Thyroid gland (tissue), 4 donors: Measurements from ENCODE around the gene OAS2. TPM values are rescaled to one million over a fixed set of nuclear protein-coding genes. Genes with fewer than 3 reads are reported as not detected.

Experiments
- DNase-seq, 2 donors: peaks; one replicate each; pipeline ENCODE4 v3.0.0-alpha.2; 2019
- H3K27ac ChIP-seq, 3 donors: fragments of 200-600 bp; sonication (generic); 1 replicate in 2 of 3; 2 replicates in 1 of 3; pipeline ENCODE4 v1.5.1; 2016 to 2019; ENCODE audit warnings: mild to moderate bottlenecking in 1 of 3, moderate library complexity in 1 of 3
- H3K27me3 ChIP-seq: fragments of 200-600 bp; sonication (generic); one replicate; pipeline ENCODE4 v1.5.1; 2019
- H3K36me3 ChIP-seq, 2 donors: fragments of 200-600 bp; sonication (generic); one replicate each; pipeline ENCODE4 v1.5.1; 2016 to 2019
- H3K4me1 ChIP-seq, 2 donors: fragments of 200-600 bp; sonication (generic); one replicate each; pipeline ENCODE4 v1.5.1; 2017 to 2019
- H3K4me3 ChIP-seq, 3 donors: fragments of 200-600 bp; sonication (generic); replicated peaks in 1 of 3; 1 replicate in 2 of 3; 2 replicates in 1 of 3; pipeline ENCODE4 v1.5.1; 2016; ENCODE audit warnings: mild to moderate bottlenecking in 1 of 3
- H3K9me3 ChIP-seq: fragments of 200-600 bp; sonication (generic); one replicate; pipeline ENCODE4 v1.5.1; 2017
- CTCF ChIP-seq, 6 experiments: fragments of 200-600 bp in 3 of 6; fragments of 450-650 bp in 3 of 6; sonication (generic) in 3 of 6; IDR thresholded peaks; one replicate each; pipeline ENCODE4 v1.5.1; 2016 to 2019; ENCODE audit warnings: antibody characterized with exemption in 6 of 6, mild to moderate bottlenecking in 2 of 6, inconsistent platforms in 1 of 6, moderate library complexity in 1 of 6
- POLR2A ChIP-seq, 2 donors: fragments of 450-650 bp; IDR thresholded peaks; one replicate each; pipeline ENCODE4 v1.6.1; 2017; ENCODE audit warnings: antibody characterized with exemption in 2 of 2, mild to moderate bottlenecking in 2 of 2, moderate library complexity in 1 of 2
- WGBS, 2 donors: methylation state at CpG; one replicate each; pipeline ENCODE4 v1.1.5; 2017; 5-methylcytosine and 5-hydroxymethylcytosine counted together
- intact Hi-C: fragments of 100-400 bp; cut with DNase I; formaldehyde crosslinking; loops from one replicate; pipeline ENCODE4 v1.15.1; 2023
- total RNA-seq, 4 donors: library from RNA; depleted of rRNA; stranded (reverse); fragments of >200 nt; gene quantifications; one replicate each; pipeline ENCODE4 v1.2.3, GENCODE V29; 2016

The OAS2 gene
- total RNA-seq, 4 donors from 2014 or later, result 2.7 to 9.1 (median 6.0) TPM

- Histone ChIP-seq H3K36me3 (peaks cover 0 to 7% of the 10 kb centered on the region in 2 donors), H3K27ac (no peak overlapping the region), H3K4me3 (no peak overlapping the region), H3K4me1 (no peaks in the 10 kb centered on the region), H3K9me3 (no peaks in the 10 kb centered on the region), H3K27me3 (no peaks in the 10 kb centered on the region)
- WGBS, 2 donors, result 87 to 88% methylated on average over 12 of the region's 12 CpGs
- DNase-seq, result no peak
- intact Hi-C loops, result no loop called here
- TF ChIP-seq CTCF (IDR thresholded peaks at IDR 0.05), result no peak
- TF ChIP-seq POLR2A (IDR thresholded peaks at IDR 0.05), result no peak
Observed at GRCh38 chr12:112998987-112999767, 20.9 kb downstream of the OAS2 start.

- no peaks in the 10 kb centered on the region for H3K27me3 ChIP-seq
- peaks cover 0 to 7% of the 10 kb centered on the region in 2 donors for H3K36me3 ChIP-seq
- DNase-seq, result no peak
- H3K4me1 ChIP-seq, result no peaks in the 10 kb centered on the region
- 96 to 98% methylated on average over 6 of the region's 6 CpGs for WGBS, 2 donors
- TF ChIP-seq CTCF (IDR thresholded peaks at IDR 0.05) (no peak), POLR2A (IDR thresholded peaks at IDR 0.05) (no peak)
- no peaks in the 10 kb centered on the region for H3K9me3 ChIP-seq
- H3K27ac ChIP-seq, result no peak overlapping the region
- no peak overlapping the region for H3K4me3 ChIP-seq
- intact Hi-C loops, result no loop called here
Observed at GRCh38 chr12:113000433-113000832, 22.1 kb downstream of the OAS2 start.

GRCh38 chr12:113002155-113002554, 23.8 kb downstream of the OAS2 start:
- H3K9me3 ChIP-seq, result no peaks in the 10 kb centered on the region
- no peak for TF ChIP-seq POLR2A (IDR thresholded peaks at IDR 0.05)
- no peak for TF ChIP-seq CTCF (IDR thresholded peaks at IDR 0.05)
- H3K4me3 ChIP-seq, result no peak overlapping the region
- intact Hi-C loops, result no loop called here
- 66 to 68% methylated on average over 4 of the region's 4 CpGs for WGBS, 2 donors
- no peak overlapping the region for H3K27ac ChIP-seq
- no peaks in the 10 kb centered on the region for H3K27me3 ChIP-seq
- peaks cover 0 to 7% of the 10 kb centered on the region in 2 donors for H3K36me3 ChIP-seq
- DNase-seq, result no peak
- H3K4me1 ChIP-seq, result no peaks in the 10 kb centered on the region

- WGBS, 2 donors, result 87 to 89% methylated on average over 5 of the region's 5 CpGs
- H3K36me3 ChIP-seq, result peaks cover 0 to 7% of the 10 kb centered on the region in 2 donors
- no peaks in the 10 kb centered on the region for H3K9me3 ChIP-seq
- intact Hi-C loops, result no loop called here
- H3K4me1 ChIP-seq, result no peaks in the 10 kb centered on the region
- no peak for DNase-seq
- no peak overlapping the region for H3K4me3 ChIP-seq
- no peak overlapping the region for H3K27ac ChIP-seq
- no peaks in the 10 kb centered on the region for H3K27me3 ChIP-seq
- TF ChIP-seq CTCF (IDR thresholded peaks at IDR 0.05), result no peak
- TF ChIP-seq POLR2A (IDR thresholded peaks at IDR 0.05), result no peak
Observed at GRCh38 chr12:113002676-113003075, 24.4 kb downstream of the OAS2 start.

- H3K4me1 ChIP-seq, result no peaks in the 10 kb centered on the region
- TF ChIP-seq CTCF (IDR thresholded peaks at IDR 0.05) (no peak), POLR2A (IDR thresholded peaks at IDR 0.05) (no peak)
- WGBS, 2 donors, result 80 to 83% methylated on average over 9 of the region's 9 CpGs
- no peak overlapping the region for H3K4me3 ChIP-seq
- H3K36me3 ChIP-seq, result peaks cover 0 to 1% of the 10 kb centered on the region in 2 donors
- H3K9me3 ChIP-seq, result no peaks in the 10 kb centered on the region
- H3K27me3 ChIP-seq, result no peaks in the 10 kb centered on the region
- H3K27ac ChIP-seq, result no peak overlapping the region
- intact Hi-C loops, result no loop called here
- DNase-seq, result no peak
Observed at GRCh38 chr12:113003636-113004035, 25.3 kb downstream of the OAS2 start.
